HUES48 (cell line): ENCODE measurements around the gene TACC2.
"Not testable (repeated sequence)": the region's sequence is repeated elsewhere in the genome, so short reads cannot be mapped to it uniquely, and the experiment has no call there.

ENCODE experiments used
- H3K27ac ChIP-seq: one replicate; pipeline ENCODE4 v1.7.0; 2013; ENCODE audit warnings: low read depth, low read length, inconsistent platforms
- H3K27me3 ChIP-seq: 2 replicates; pipeline ENCODE4 v1.6.1; 2013; ENCODE audit warnings: mild to moderate bottlenecking, low read length; ENCODE audit not compliant: control insufficient read depth, insufficient read depth
- H3K36me3 ChIP-seq: 2 replicates; pipeline ENCODE4 v1.6.1; 2013; ENCODE audit warnings: low read length; ENCODE audit not compliant: control insufficient read depth, insufficient read depth
- H3K4me1 ChIP-seq: 2 replicates; pipeline ENCODE4 v1.6.1; 2013; ENCODE audit warnings: mild to moderate bottlenecking, low read length; ENCODE audit not compliant: control insufficient read depth, insufficient read depth
- H3K4me3 ChIP-seq: 2 replicates; pipeline ENCODE4 v1.5.1; 2013; ENCODE audit warnings: mild to moderate bottlenecking, low read depth, low read length
- H3K9ac ChIP-seq: 2 replicates; pipeline ENCODE4 v1.6.1; 2013; ENCODE audit warnings: mild to moderate bottlenecking, low read depth, low read length, moderate library complexity
- H3K9me3 ChIP-seq: 2 replicates; pipeline ENCODE4 v1.6.1; 2013; ENCODE audit warnings: low read length; ENCODE audit not compliant: control insufficient read depth, insufficient read depth

TACC2 gene

GRCh38 chr10:122014652-122015248 is 25.8 kb downstream of the TACC2 start:
- H3K4me3 ChIP-seq = no peak overlapping the region
- H3K4me1 ChIP-seq = peaks cover 14% of the 10 kb centered on the region
- H3K9me3 ChIP-seq = no peaks in the 10 kb centered on the region
- no peaks in the 10 kb centered on the region for H3K36me3 ChIP-seq
- no peak overlapping the region for H3K27ac ChIP-seq
- no peak overlapping the region for H3K9ac ChIP-seq
- H3K27me3 ChIP-seq = no peaks in the 10 kb centered on the region

- not testable (repeated sequence) for H3K27ac ChIP-seq, H3K4me3 ChIP-seq, H3K9ac ChIP-seq, H3K27me3 ChIP-seq, H3K9me3 ChIP-seq, H3K36me3 ChIP-seq
- H3K4me1 ChIP-seq = peaks cover 14% of the 10 kb centered on the region
Measured at GRCh38 chr10:122017926-122018325, 29.0 kb downstream of the TACC2 start.

GRCh38 chr10:122018491-122018890 is 29.5 kb downstream of the TACC2 start:
- Histone ChIP-seq H3K9ac (no peak overlapping the region), H3K4me3 (no peak overlapping the region), H3K4me1 (peaks cover 14% of the 10 kb centered on the region), H3K27ac (peak overlapping the region; percentile 17), H3K27me3 (no peaks in the 10 kb centered on the region), H3K9me3 (no peaks in the 10 kb centered on the region), H3K36me3 (no peaks in the 10 kb centered on the region)

GRCh38 chr10:122018951-122019413 is 30.0 kb downstream of the TACC2 start:
- no peaks in the 10 kb centered on the region for H3K27me3 ChIP-seq
- H3K4me1 ChIP-seq = peaks cover 14% of the 10 kb centered on the region
- no peak overlapping the region for H3K9ac ChIP-seq
- H3K36me3 ChIP-seq = no peaks in the 10 kb centered on the region
- no peak overlapping the region for H3K4me3 ChIP-seq
- H3K9me3 ChIP-seq = no peaks in the 10 kb centered on the region
- H3K27ac ChIP-seq = peak overlapping the region; percentile 17

- Histone ChIP-seq H3K4me1 (peaks cover 14% of the 10 kb centered on the region), H3K27me3 (no peaks in the 10 kb centered on the region), H3K27ac (peak overlapping the region; percentile 59), H3K9me3 (no peaks in the 10 kb centered on the region), H3K36me3 (no peaks in the 10 kb centered on the region), H3K4me3 (peak overlapping the region; percentile 34), H3K9ac (peak overlapping the region; percentile 18; the same call in 1 of the 2 replicates)
Measured at GRCh38 chr10:122019414-122019975, 30.5 kb downstream of the TACC2 start.

GRCh38 chr10:122020226-122020625 is 31.3 kb downstream of the TACC2 start:
- Histone ChIP-seq H3K36me3 (no peaks in the 10 kb centered on the region), H3K4me3 (no peak overlapping the region; the same call in 1 of the 2 replicates), H3K9me3 (no peaks in the 10 kb centered on the region), H3K27ac (no peak overlapping the region), H3K4me1 (peaks cover 14% of the 10 kb centered on the region), H3K27me3 (no peaks in the 10 kb centered on the region), H3K9ac (no peak overlapping the region)

- Histone ChIP-seq H3K9me3 (no peaks in the 10 kb centered on the region), H3K4me1 (peaks cover 14% of the 10 kb centered on the region), H3K9ac (no peak overlapping the region), H3K27ac (no peak overlapping the region), H3K4me3 (no peak overlapping the region), H3K36me3 (no peaks in the 10 kb centered on the region), H3K27me3 (no peaks in the 10 kb centered on the region)
Measured at GRCh38 chr10:122021379-122021778, 32.4 kb downstream of the TACC2 start.

- no peaks in the 10 kb centered on the region for H3K27me3 ChIP-seq
- no peaks in the 10 kb centered on the region for H3K9me3 ChIP-seq
- no peaks in the 10 kb centered on the region for H3K36me3 ChIP-seq
- no peak overlapping the region for H3K27ac ChIP-seq
- peaks cover 14% of the 10 kb centered on the region for H3K4me1 ChIP-seq
- no peak overlapping the region for H3K4me3 ChIP-seq
- no peak overlapping the region for H3K9ac ChIP-seq
Measured at GRCh38 chr10:122021828-122022227, 32.9 kb downstream of the TACC2 start.

- H3K4me1 ChIP-seq = peaks cover 14% of the 10 kb centered on the region
- no peaks in the 10 kb centered on the region for H3K9me3 ChIP-seq
- H3K27me3 ChIP-seq = no peaks in the 10 kb centered on the region
- no peak overlapping the region for H3K9ac ChIP-seq
- H3K36me3 ChIP-seq = no peaks in the 10 kb centered on the region
- H3K4me3 ChIP-seq = no peak overlapping the region
- H3K27ac ChIP-seq = no peak overlapping the region
Measured at GRCh38 chr10:122022276-122022675, 33.3 kb downstream of the TACC2 start.

GRCh38 chr10:122023257-122023656 is 34.3 kb downstream of the TACC2 start:
- H3K9ac ChIP-seq, H3K9me3 ChIP-seq, H3K4me3 ChIP-seq, H3K27ac ChIP-seq, H3K36me3 ChIP-seq, H3K27me3 ChIP-seq: not testable (repeated sequence)
- H3K4me1 ChIP-seq = peaks cover 14% of the 10 kb centered on the region

GRCh38 chr10:122029499-122030199 is 40.7 kb downstream of the TACC2 start:
- Histone ChIP-seq H3K4me3 (no peak overlapping the region), H3K36me3 (no peaks in the 10 kb centered on the region), H3K4me1 (no peaks in the 10 kb centered on the region)

More at GRCh38 chr10:122029499-122030199, 40.7 kb downstream of the TACC2 start:
- no peaks in the 10 kb centered on the region for H3K9me3 ChIP-seq
- no peak overlapping the region for H3K27ac ChIP-seq
- no peak overlapping the region for H3K9ac ChIP-seq
- no peaks in the 10 kb centered on the region for H3K27me3 ChIP-seq
